Hepatocyte (in vitro differentiated cells): ENCODE results near the gene AKR1B15. TPM values are rescaled to one million over a fixed set of nuclear protein-coding genes. Genes with fewer than 3 reads are reported as not detected.
"Not testable (repeated sequence)": the region's sequence is repeated elsewhere in the genome, so short reads cannot be mapped to it uniquely, and the experiment has no call there.

Experiments used
- DNase-seq: peaks from one replicate; pipeline ENCODE4 v3.0.0-alpha.2; 2016; ENCODE audit warnings: low spot score
- H2AFZ ChIP-seq: fragments of 200-600 bp; sonication (generic); 2 replicates; pipeline ENCODE4 v1.6.0; 2016; ENCODE audit warnings: antibody characterized with exemption, mild to moderate bottlenecking
- H3K27ac ChIP-seq: fragments of 200-600 bp; sonication (generic); 2 replicates; pipeline ENCODE4 v1.5.1; 2016; ENCODE audit warnings: mild to moderate bottlenecking
- H3K27me3 ChIP-seq: fragments of 200-600 bp; sonication (generic); 2 replicates; pipeline ENCODE4 v1.6.1; 2016
- H3K36me3 ChIP-seq: fragments of 200-600 bp; sonication (generic); replicated peaks from 2 replicates; pipeline ENCODE4 v1.5.1; 2016; ENCODE audit warnings: low read depth; ENCODE audit not compliant: insufficient read depth
- H3K4me1 ChIP-seq: fragments of 200-600 bp; sonication (generic); 2 replicates; pipeline ENCODE4 v1.5.1; 2016; ENCODE audit warnings: mild to moderate bottlenecking, moderate library complexity; ENCODE audit not compliant: insufficient read depth
- H3K4me2 ChIP-seq: fragments of 200-600 bp; sonication (generic); 2 replicates; pipeline ENCODE4 v1.6.0; 2016
- H3K4me3 ChIP-seq: fragments of 200-600 bp; sonication (generic); 2 replicates; pipeline ENCODE4 v1.5.1; 2016; ENCODE audit warnings: mild to moderate bottlenecking
- H3K79me2 ChIP-seq: fragments of 200-600 bp; sonication (generic); 2 replicates; pipeline ENCODE4 v1.6.0; 2017; ENCODE audit warnings: mild to moderate bottlenecking
- H3K9me2 ChIP-seq: fragments of 200-600 bp; sonication (generic); replicated peaks from 2 replicates; pipeline ENCODE4 v1.6.0; 2017; ENCODE audit warnings: mild to moderate bottlenecking; ENCODE audit not compliant: insufficient read depth
- H3K9me3 ChIP-seq: fragments of 200-600 bp; sonication (generic); 2 replicates; pipeline ENCODE4 v1.5.1; 2016; ENCODE audit warnings: low read depth, mild to moderate bottlenecking
- H4K20me1 ChIP-seq: fragments of 200-600 bp; sonication (generic); 2 replicates; pipeline ENCODE4 v1.6.0; 2016; ENCODE audit warnings: mild to moderate bottlenecking; ENCODE audit not compliant: insufficient read depth, poor library complexity, severe bottlenecking
- EZH2 ChIP-seq: fragments of 200-600 bp; sonication (generic); IDR thresholded peaks from 2 replicates; pipeline ENCODE4 v1.6.1; 2016; ENCODE audit warnings: antibody characterized with exemption, mild to moderate bottlenecking, borderline replicate concordance
- EZH2phosphoT487 ChIP-seq: fragments of 200-600 bp; sonication (generic); IDR thresholded peaks from one replicate; pipeline ENCODE4 v1.6.1; 2018; ENCODE audit warnings: antibody characterized with exemption, mild to moderate bottlenecking, low read depth, moderate library complexity; ENCODE audit not compliant: unreplicated experiment, severe bottlenecking
- WGBS: methylation state at CpG from one replicate; pipeline ENCODE4 v1.1.6; 2016; ENCODE audit warnings: low lambda C conversion rate; ENCODE audit errors: missing lambda C conversion rate; 5-methylcytosine and 5-hydroxymethylcytosine counted together
- polyA plus RNA-seq: library from polyadenylated mRNA; unstranded; fragments of >200 nt; fragmentation: Nextera tagmentation; extraction: Ambion mirVana; gene quantifications from 2 replicates; pipeline ENCODE4 v1.2.1, GENCODE V29; 2016
- total RNA-seq: library from RNA; depleted of rRNA; stranded (reverse); fragments of >200 nt; gene quantifications from 2 replicates; pipeline ENCODE4 v1.2.3, GENCODE V29; 2014
- TF ChIP-seq, protein P1 (sequence below): fragments of 200-600 bp; sonication (generic); IDR thresholded peaks from 2 replicates; pipeline ENCODE4 v1.5.1; 2016; ENCODE audit warnings: antibody characterized with exemption, mild to moderate bottlenecking; ENCODE audit not compliant: poor library complexity

The AKR1B15 gene
- total and polyA plus RNA-seq, 2 experiments from 2014 or later, result 6.3 to 13.7 TPM

DNA sequence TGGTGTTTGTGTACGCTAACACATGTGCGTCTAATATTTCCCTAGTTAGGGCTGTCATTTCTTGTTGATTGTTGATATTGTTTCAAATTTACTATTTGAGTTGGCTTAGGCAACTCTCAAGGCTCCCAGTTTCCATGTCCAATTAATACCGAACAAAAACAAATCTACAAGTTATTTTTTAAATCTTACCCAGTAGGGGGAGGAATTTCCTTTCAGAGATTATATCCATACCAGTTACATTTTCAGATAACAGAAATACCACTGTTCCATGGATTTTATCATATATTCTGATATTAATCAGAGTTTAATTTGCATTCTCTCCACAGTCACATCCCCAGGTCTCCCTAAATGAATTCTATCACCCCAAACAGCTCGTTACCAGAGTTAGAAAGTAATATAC lies 28.8 kb upstream of the AKR1B15 start:
- Histone ChIP-seq H4K20me1 (no peaks in the 10 kb centered on the region), H2AFZ (no peak overlapping the region), H3K36me3 (no peaks in the 10 kb centered on the region), H3K79me2 (no peaks in the 10 kb centered on the region), H3K9me3 (no peaks in the 10 kb centered on the region), H3K4me1 (no peaks in the 10 kb centered on the region), H3K9me2 (no peaks in the 10 kb centered on the region), H3K4me3 (no peak overlapping the region), H3K27me3 (no peaks in the 10 kb centered on the region), H3K27ac (no peak overlapping the region), H3K4me2 (no peak overlapping the region)
- DNase-seq, result no peak
- TF ChIP-seq EZH2 (no peak), EZH2phosphoT487 (no peak)
- TF ChIP-seq, protein P1, sequence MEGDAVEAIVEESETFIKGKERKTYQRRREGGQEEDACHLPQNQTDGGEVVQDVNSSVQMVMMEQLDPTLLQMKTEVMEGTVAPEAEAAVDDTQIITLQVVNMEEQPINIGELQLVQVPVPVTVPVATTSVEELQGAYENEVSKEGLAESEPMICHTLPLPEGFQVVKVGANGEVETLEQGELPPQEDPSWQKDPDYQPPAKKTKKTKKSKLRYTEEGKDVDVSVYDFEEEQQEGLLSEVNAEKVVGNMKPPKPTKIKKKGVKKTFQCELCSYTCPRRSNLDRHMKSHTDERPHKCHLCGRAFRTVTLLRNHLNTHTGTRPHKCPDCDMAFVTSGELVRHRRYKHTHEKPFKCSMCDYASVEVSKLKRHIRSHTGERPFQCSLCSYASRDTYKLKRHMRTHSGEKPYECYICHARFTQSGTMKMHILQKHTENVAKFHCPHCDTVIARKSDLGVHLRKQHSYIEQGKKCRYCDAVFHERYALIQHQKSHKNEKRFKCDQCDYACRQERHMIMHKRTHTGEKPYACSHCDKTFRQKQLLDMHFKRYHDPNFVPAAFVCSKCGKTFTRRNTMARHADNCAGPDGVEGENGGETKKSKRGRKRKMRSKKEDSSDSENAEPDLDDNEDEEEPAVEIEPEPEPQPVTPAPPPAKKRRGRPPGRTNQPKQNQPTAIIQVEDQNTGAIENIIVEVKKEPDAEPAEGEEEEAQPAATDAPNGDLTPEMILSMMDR, result peak; percentile 40
- WGBS, result 89% methylated on average over 4 of the region's 4 CpGs

DNA sequence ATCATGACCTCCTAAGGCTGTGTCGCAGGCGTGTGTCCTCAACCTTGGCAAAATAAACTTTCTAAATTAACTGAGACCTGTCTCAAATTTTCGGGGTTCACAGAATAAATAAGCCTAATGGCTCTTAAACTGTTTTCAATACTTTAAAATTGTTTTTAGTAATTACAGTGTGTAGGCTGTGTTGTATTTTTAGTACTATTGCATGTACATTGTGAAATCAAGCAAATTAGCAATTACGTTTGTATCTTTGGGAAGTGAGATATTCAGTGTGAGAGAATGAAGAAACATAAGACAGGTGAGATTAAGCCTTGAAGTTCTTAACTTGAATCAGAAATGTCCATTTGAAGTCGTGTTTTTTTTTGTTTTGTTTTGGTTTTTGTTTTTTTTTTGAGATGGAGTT lies 26.3 kb upstream of the AKR1B15 start:
- WGBS, result 90% methylated on average over 5 of the region's 5 CpGs
- Histone ChIP-seq H4K20me1 (no peaks in the 10 kb centered on the region), H3K27ac (no peak overlapping the region), H3K36me3 (no peaks in the 10 kb centered on the region), H3K9me3 (no peaks in the 10 kb centered on the region), H3K4me2 (no peak overlapping the region), H2AFZ (no peak overlapping the region), H3K4me1 (peaks cover 8% of the 10 kb centered on the region), H3K4me3 (no peak overlapping the region), H3K27me3 (no peaks in the 10 kb centered on the region), H3K9me2 (no peaks in the 10 kb centered on the region), H3K79me2 (no peaks in the 10 kb centered on the region)
- TF ChIP-seq, protein P1, result no peak
- TF ChIP-seq EZH2 (no peak), EZH2phosphoT487 (no peak)
- no peak for DNase-seq

DNA sequence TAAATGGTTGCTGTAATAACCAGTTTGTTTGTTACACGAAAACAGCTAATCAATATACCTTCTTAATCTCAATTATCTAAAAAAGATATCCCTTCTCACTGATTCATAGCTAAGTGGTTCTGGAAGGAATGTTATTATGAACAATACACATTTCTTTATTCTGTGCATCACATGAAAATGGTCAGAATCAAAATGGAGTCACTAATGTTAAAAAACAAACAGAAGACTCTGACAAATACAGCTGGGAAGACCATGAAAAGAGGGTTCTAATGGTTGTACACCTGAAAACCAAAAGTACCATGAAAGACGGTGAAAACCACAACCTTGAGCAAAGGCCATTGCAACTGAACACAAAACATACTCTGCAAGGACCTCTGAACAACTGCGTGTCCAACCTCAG lies 23.5 kb upstream of the AKR1B15 start:
- H3K4me1 ChIP-seq, result peaks cover 11% of the 10 kb centered on the region
- H3K27ac ChIP-seq, H3K27me3 ChIP-seq, H3K4me3 ChIP-seq, H3K9me3 ChIP-seq, H4K20me1 ChIP-seq, H3K79me2 ChIP-seq, DNase-seq, H3K4me2 ChIP-seq, H2AFZ ChIP-seq, H3K36me3 ChIP-seq, H3K9me2 ChIP-seq: not testable (repeated sequence)
- whole genome bisulfite sequencing, result 95% methylated on average over 3 of the region's 3 CpGs

DNA sequence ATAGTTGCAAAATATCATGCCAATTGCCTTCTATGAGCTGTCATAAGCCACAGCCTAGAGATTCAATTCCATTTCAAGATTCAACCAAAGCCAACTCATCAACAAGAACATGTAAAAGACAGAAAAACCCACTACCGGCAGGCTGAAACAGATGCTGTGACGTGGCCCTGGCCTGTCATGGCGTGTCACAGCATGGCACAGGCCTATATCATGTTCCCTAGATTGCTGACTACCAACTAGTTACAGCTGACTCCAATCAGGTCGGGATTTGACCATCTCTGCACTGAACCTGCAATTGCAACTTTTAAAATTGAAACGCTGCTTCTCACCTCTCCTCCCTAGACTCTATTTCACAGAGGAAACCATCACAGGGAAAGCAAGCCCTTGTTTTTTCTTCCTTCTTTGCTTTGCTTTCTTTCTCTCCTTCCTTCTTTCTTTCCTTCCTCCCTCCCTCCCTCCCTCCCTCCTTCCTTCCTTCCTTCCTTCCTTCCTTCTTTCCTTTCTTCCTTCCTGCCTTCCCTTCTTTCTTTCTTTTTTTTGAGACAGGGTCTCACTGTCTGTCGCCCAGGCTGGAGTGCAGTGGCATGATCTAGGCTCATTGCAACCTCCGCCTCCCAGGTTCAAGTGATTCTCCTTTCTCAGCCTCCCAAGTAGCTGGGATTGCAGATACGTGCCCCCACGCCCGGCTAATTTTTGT lies 22.2 kb upstream of the AKR1B15 start:
- H3K27ac ChIP-seq, result peak overlapping the region; percentile 83
- not testable (repeated sequence) for DNase-seq, H3K4me2 ChIP-seq, H4K20me1 ChIP-seq, H2AFZ ChIP-seq, H3K27me3 ChIP-seq, H3K9me2 ChIP-seq, H3K4me3 ChIP-seq, H3K36me3 ChIP-seq, H3K9me3 ChIP-seq, H3K79me2 ChIP-seq
- H3K4me1 ChIP-seq, result peaks cover 11% of the 10 kb centered on the region
- 93% methylated on average over 10 of the region's 10 CpGs for WGBS
